Uterus (tissue), 4 donors: ENCODE data around the gene LYPD4. TPM values are rescaled to one million over a fixed set of nuclear protein-coding genes. Genes with fewer than 3 reads are reported as not detected.
A peak's percentile ranks its signal among the peaks of the same experiment; 100 is the strongest.

Experiments used
- DNase-seq, 2 donors: peaks; one replicate each; pipeline ENCODE4 v3.0.0-alpha.2; 2019 to 2020
- H3K27ac ChIP-seq, 2 donors: fragments of 200-600 bp; sonication (generic); 1 replicate in 1 of 2; 2 replicates in 1 of 2; pipeline ENCODE4 v1.5.1; 2016 to 2018
- H3K27me3 ChIP-seq, 2 donors: fragments of 200-600 bp; sonication (generic); one replicate each; pipeline ENCODE4 v1.5.1; 2018 to 2019; ENCODE audit warnings: control low read depth in 1 of 2
- H3K36me3 ChIP-seq, 2 donors: fragments of 200-600 bp; sonication (generic); one replicate each; pipeline ENCODE4 v1.5.1; 2019; ENCODE audit warnings: control low read depth in 1 of 2
- H3K4me1 ChIP-seq, 2 donors: fragments of 200-600 bp; sonication (generic); one replicate each; pipeline ENCODE4 v1.5.1; 2018 to 2019; ENCODE audit warnings: control low read depth in 1 of 2
- H3K4me3 ChIP-seq, 2 donors: fragments of 200-600 bp; sonication (generic); 1 replicate in 1 of 2; 2 replicates in 1 of 2; pipeline ENCODE4 v1.5.1; 2018 to 2019; ENCODE audit warnings: mild to moderate bottlenecking in 1 of 2
- H3K9me3 ChIP-seq, 2 donors: fragments of 200-600 bp; sonication (generic); one replicate each; pipeline ENCODE4 v1.5.1; 2019; ENCODE audit warnings: control low read depth in 1 of 2
- POLR2A ChIP-seq, 2 donors: fragments of 450-650 bp; IDR thresholded peaks; one replicate each; pipeline ENCODE4 v1.6.1; 2016; ENCODE audit warnings: antibody characterized with exemption in 2 of 2, mild to moderate bottlenecking in 1 of 2, moderate library complexity in 1 of 2
- intact Hi-C: fragments of 100-400 bp; cut with DNase I; formaldehyde crosslinking; loops from one replicate; pipeline ENCODE4 v1.15.1; 2023; ENCODE audit warnings: low total_unique reads
- total RNA-seq, 4 donors: library from RNA; depleted of rRNA in 3 of 4; stranded (reverse); fragments of >200 nt in 3 of 4; gene quantifications; one replicate each; pipeline versions ENCODE4 v1.1.0 to v1.2.4, GENCODE V29; 2014 to 2023
- TF ChIP-seq, protein P1 (sequence below), 4 experiments: fragments of 200-600 bp in 2 of 4; fragments of 450-650 bp in 2 of 4; sonication (generic) in 2 of 4; IDR thresholded peaks; one replicate each; pipeline ENCODE4 v1.5.1; 2016 to 2019; ENCODE audit warnings: antibody characterized with exemption in 4 of 4, mild to moderate bottlenecking in 2 of 4, moderate library complexity in 1 of 4
- donor health status: DM: yes; HTN: yes; CAD: no.

Gene LYPD4
- total RNA-seq, 4 donors from 2014 or later, result not detected

GRCh38 chr19:41862445-41862986, 18.0 kb upstream of the LYPD4 start:
- H3K4me1 ChIP-seq, result peaks cover 6 to 27% of the 10 kb centered on the region in 2 donors
- no peaks in the 10 kb centered on the region for H3K27me3 ChIP-seq
- TF ChIP-seq, protein P1, sequence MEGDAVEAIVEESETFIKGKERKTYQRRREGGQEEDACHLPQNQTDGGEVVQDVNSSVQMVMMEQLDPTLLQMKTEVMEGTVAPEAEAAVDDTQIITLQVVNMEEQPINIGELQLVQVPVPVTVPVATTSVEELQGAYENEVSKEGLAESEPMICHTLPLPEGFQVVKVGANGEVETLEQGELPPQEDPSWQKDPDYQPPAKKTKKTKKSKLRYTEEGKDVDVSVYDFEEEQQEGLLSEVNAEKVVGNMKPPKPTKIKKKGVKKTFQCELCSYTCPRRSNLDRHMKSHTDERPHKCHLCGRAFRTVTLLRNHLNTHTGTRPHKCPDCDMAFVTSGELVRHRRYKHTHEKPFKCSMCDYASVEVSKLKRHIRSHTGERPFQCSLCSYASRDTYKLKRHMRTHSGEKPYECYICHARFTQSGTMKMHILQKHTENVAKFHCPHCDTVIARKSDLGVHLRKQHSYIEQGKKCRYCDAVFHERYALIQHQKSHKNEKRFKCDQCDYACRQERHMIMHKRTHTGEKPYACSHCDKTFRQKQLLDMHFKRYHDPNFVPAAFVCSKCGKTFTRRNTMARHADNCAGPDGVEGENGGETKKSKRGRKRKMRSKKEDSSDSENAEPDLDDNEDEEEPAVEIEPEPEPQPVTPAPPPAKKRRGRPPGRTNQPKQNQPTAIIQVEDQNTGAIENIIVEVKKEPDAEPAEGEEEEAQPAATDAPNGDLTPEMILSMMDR (IDR thresholded peaks at IDR 0.05), result no peak
- no peak for TF ChIP-seq POLR2A (IDR thresholded peaks at IDR 0.05)
- H3K27ac ChIP-seq, result no peak overlapping the region
- no peaks in the 10 kb centered on the region for H3K9me3 ChIP-seq
- intact Hi-C loops, result no loop called here
- H3K36me3 ChIP-seq, result no peaks in the 10 kb centered on the region
- no peak for DNase-seq
- H3K4me3 ChIP-seq, result no peak overlapping the region

GRCh38 chr19:41861846-41862245, 17.4 kb upstream of the LYPD4 start:
- H3K4me3 ChIP-seq, result no peak overlapping the region
- no peaks in the 10 kb centered on the region for H3K36me3 ChIP-seq
- DNase-seq, result no peak
- H3K27ac ChIP-seq, result no peak overlapping the region
- H3K4me1 ChIP-seq, result peaks cover 6 to 27% of the 10 kb centered on the region in 2 donors
- no peaks in the 10 kb centered on the region for H3K27me3 ChIP-seq
- intact Hi-C loops, result no loop called here
- H3K9me3 ChIP-seq, result no peaks in the 10 kb centered on the region
- TF ChIP-seq POLR2A (IDR thresholded peaks at IDR 0.05), result no peak

GRCh38 chr19:41861116-41861768, 16.8 kb upstream of the LYPD4 start:
- peak overlapping the region; percentile 90 to 98 for H3K27ac ChIP-seq
- H3K36me3 ChIP-seq, result no peaks in the 10 kb centered on the region
- H3K4me3 ChIP-seq, result peak overlapping the region; percentile 65 to 77
- TF ChIP-seq POLR2A (IDR thresholded peaks at IDR 0.05), result no peak
- intact Hi-C loops, result no loop called here
- H3K4me1 ChIP-seq, result peaks cover 6 to 27% of the 10 kb centered on the region in 2 donors
- no peaks in the 10 kb centered on the region for H3K9me3 ChIP-seq
- no peak for DNase-seq
- H3K27me3 ChIP-seq, result no peaks in the 10 kb centered on the region

GRCh38 chr19:41860419-41861115, 16.1 kb upstream of the LYPD4 start:
- Histone ChIP-seq H3K27me3 (no peaks in the 10 kb centered on the region), H3K4me1 (peaks cover 6 to 27% of the 10 kb centered on the region in 2 donors), H3K9me3 (no peaks in the 10 kb centered on the region), H3K27ac (peak overlapping the region; percentile 90 to 98), H3K4me3 (peak overlapping the region; percentile 65 to 77), H3K36me3 (no peaks in the 10 kb centered on the region)
- DNase-seq, result no peak
- TF ChIP-seq, protein P1 (IDR thresholded peaks at IDR 0.05), result no peak
- no peak for TF ChIP-seq POLR2A (IDR thresholded peaks at IDR 0.05)
- intact Hi-C loops, result no loop called here

DNA sequence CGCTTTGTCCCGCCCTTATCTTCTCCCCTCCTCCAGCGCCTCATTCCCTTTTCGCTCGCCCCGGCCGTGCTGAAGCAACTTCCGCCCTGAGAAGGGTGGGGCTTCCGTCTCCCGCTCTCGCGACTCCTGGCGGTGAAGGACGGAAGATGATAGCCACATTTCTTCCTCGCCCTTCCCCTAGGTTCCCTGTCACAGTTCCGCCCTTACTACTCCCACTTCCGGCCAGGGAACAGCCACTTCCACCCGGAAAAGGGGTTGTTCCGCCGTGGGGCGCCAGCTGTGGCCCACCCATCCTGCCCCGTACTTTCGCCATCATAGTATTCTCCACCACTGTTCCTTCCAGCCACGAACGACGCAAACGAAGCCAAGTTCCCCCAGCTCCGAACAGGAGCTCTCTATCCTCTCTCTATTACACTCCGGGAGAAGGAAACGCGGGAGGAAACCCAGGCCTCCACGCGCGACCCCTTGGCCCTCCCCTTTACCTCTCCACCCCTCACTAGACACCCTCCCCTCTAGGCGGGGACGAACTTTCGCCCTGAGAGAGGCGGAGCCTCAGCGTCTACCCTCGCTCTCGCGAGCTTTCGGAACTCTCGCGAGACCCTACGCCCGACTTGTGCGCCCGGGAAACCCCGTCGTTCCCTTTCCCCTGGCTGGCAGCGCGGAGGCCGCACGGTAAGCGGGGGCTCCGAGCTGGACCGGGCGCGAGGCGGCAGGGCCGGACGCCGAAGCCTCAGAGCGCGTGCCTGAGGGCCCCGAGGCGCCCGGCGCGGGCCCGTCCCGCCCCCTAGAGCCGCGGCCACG, 15.3 kb upstream of the LYPD4 start, which contains the start of gene RPS19:
Gene RPS19, plus strand, starts transcription at position 638 of the 801 bp plus-strand sequence. CDS start 520 bp downstream, outside the sequence.
- Histone ChIP-seq H3K4me1 (peaks cover 6 to 24% of the 10 kb centered on the region in 2 donors), H3K9me3 (no peaks in the 10 kb centered on the region), H3K4me3 (peak within 1 kb of the TSS; percentile 65 to 77), H3K27me3 (no peaks in the 10 kb centered on the region), H3K27ac (peak within 1 kb of the TSS; percentile 90 to 98), H3K36me3 (no peaks in the 10 kb centered on the region)
- TF ChIP-seq POLR2A (IDR thresholded peaks at IDR 0.05), result peak; percentile 45 to 81
- TF ChIP-seq, protein P1 (IDR thresholded peaks at IDR 0.05), result peak; percentile 46 to 85 (median 74)
- peak; percentile 98 to 100 for DNase-seq
- intact Hi-C loops, result no loop called here
